ENCODE data around the gene ADRA1B.

DNA sequence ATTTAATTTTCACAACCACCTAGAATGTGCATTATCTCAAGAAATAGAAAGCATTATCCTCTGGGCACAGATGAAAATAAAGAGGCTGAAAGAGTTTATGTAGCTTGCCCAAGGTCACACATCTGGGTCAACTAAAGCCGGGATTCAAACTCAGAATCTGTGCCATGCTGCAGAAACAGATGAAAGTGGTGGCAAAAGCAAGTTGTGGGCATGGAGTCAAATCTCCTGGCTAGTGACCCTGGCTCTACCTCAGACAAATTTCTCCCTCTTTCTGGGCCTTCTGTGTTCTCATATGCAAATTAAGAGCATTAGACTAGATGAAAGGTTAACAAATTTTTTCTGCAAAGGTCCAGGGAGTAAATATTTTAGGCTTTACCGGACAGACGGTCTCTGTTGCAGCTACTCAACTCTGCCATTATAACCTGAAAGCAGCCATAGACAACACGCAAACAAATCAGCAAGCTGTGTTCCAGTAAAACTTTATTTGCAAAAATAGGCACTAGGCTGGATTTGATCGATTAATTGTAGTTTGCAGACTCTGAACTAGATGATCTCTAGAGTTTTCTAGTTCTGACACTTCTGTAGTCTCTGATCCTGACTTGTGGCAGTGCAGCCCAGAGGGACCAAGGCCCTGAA, 6.0 kb upstream of the ADRA1B start:
- TF ChIP-seq EP300 (IDR thresholded peaks at IDR 0.05; ENCODE audit: borderline replicate concordance) (no peak), RAD21 (IDR thresholded peaks at IDR 0.05; ENCODE audit: low read depth) (no peak), MAX (IDR thresholded peaks at IDR 0.05) (no peak), ZBTB7A (IDR thresholded peaks at IDR 0.05; ENCODE audit: low read depth) (no peak), TEAD4 (IDR thresholded peaks at IDR 0.05) (no peak), CEBPB (IDR thresholded peaks at IDR 0.05) (no peak), EGR1 (IDR thresholded peaks at IDR 0.05) (no peak), NFIC (IDR thresholded peaks at IDR 0.05) (no peak), TCF12 (IDR thresholded peaks at IDR 0.05; ENCODE audit: low read depth) (no peak), FOXM1 (IDR thresholded peaks at IDR 0.05; ENCODE audit: borderline replicate concordance, low read depth) (no peak), TAF1 (IDR thresholded peaks at IDR 0.05; ENCODE audit: low read depth) (no peak), YY1 (IDR thresholded peaks at IDR 0.05; ENCODE audit: low read depth) (no peak)
- TF ChIP-seq, protein P1, sequence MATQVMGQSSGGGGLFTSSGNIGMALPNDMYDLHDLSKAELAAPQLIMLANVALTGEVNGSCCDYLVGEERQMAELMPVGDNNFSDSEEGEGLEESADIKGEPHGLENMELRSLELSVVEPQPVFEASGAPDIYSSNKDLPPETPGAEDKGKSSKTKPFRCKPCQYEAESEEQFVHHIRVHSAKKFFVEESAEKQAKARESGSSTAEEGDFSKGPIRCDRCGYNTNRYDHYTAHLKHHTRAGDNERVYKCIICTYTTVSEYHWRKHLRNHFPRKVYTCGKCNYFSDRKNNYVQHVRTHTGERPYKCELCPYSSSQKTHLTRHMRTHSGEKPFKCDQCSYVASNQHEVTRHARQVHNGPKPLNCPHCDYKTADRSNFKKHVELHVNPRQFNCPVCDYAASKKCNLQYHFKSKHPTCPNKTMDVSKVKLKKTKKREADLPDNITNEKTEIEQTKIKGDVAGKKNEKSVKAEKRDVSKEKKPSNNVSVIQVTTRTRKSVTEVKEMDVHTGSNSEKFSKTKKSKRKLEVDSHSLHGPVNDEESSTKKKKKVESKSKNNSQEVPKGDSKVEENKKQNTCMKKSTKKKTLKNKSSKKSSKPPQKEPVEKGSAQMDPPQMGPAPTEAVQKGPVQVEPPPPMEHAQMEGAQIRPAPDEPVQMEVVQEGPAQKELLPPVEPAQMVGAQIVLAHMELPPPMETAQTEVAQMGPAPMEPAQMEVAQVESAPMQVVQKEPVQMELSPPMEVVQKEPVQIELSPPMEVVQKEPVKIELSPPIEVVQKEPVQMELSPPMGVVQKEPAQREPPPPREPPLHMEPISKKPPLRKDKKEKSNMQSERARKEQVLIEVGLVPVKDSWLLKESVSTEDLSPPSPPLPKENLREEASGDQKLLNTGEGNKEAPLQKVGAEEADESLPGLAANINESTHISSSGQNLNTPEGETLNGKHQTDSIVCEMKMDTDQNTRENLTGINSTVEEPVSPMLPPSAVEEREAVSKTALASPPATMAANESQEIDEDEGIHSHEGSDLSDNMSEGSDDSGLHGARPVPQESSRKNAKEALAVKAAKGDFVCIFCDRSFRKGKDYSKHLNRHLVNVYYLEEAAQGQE (IDR thresholded peaks at IDR 0.05; ENCODE audit: low read depth), result no peak
